ENCODE data around the gene MMUT.

DNA sequence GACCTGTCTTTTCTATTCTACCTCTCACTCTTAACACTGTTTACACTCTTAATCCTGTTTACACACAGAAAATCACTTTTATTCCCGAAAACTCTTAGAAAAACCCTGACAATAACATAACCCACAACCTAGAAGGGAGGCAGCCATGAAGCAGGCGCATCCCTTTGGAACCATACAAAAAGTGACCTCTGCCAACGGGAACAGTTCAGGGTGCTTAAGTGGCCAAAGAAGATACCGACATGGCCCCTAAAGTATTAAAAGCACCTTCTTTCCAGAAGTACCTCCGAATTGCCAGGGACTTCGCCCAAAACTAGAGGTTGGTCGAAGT lies 490 bp downstream of the MMUT start:
- TF ChIP-seq CTCF (conservative IDR thresholded peaks at IDR 0.05; ENCODE audit: low read depth, low read length) (no peak), EZH2 (IDR thresholded peaks at IDR 0.05; ENCODE audit: borderline replicate concordance, low read depth, low read length, poor library complexity, severe bottlenecking) (no peak)

Data from A673 (cell line).